HCT116 (cell line): ENCODE data around the gene KBTBD13. TPM values are rescaled to one million over a fixed set of nuclear protein-coding genes. Genes with fewer than 3 reads are reported as not detected.

ENCODE experiments used
- ATAC-seq: fragments of 200-7000 bp; cut with Tn5 transposase; 2 replicates; pipeline ENCODE4 v1.9.1; 2020; ENCODE audit warnings: mild to moderate bottlenecking, moderate library complexity
- BruUV-seq: library from RNA; stranded (reverse); fragments of 400-500 nt; replicated peaks from 2 replicates; lab custom pipeline; 2021; lab: Mats Ljungman, UMichigan
- CTCF ChIA-PET: fragments of 300-600 bp; sonication (Branson Sonifier 250); formaldehyde crosslinking; loops from one replicate; lab custom pipeline; 2021; ENCODE audit warnings: antibody characterized with exemption; lab: Charles Lee
- POLR2A ChIA-PET: fragments of 300-600, 350-600 bp; sonication (Branson Sonifier 250); formaldehyde crosslinking; loops from one replicate; lab custom pipeline; 2021; ENCODE audit warnings: antibody characterized with exemption; lab: Charles Lee
- RAD21 ChIA-PET, 2 experiments: fragments of 300-600 bp; sonication (Branson Sonifier 250); formaldehyde crosslinking; loops; one replicate each; lab custom pipeline; 2023; ENCODE audit warnings: low total read pairs in 2 of 2; ENCODE audit not compliant: uncharacterized antibody in 2 of 2, unreplicated experiment in 2 of 2, low non-redundant PET in 1 of 2; lab: Charles Lee
- DNase-seq: peaks from one replicate; pipeline ENCODE4 v3.0.0-alpha.2; 2010; ENCODE audit warnings: low read depth, low spot score
- H2AFZ ChIP-seq: fragments of 200-600 bp; shearing (Covaris generic), sonication (generic); 2 replicates; pipeline ENCODE4 v1.6.1; 2017; ENCODE audit warnings: low read depth, mixed run types, mixed read lengths, antibody characterized with exemption, low read length; ENCODE audit not compliant: poor library complexity, severe bottlenecking
- H3K27ac ChIP-seq: 2 replicates; pipeline ENCODE4 v1.5.1; 2012; ENCODE audit warnings: low read depth, low read length
- H3K27me3 ChIP-seq: fragments of 200-600 bp; sonication (generic); 2 replicates; pipeline ENCODE4 v1.6.1; 2016; ENCODE audit warnings: mixed run types, low read length, mixed read lengths; ENCODE audit not compliant: insufficient read depth
- H3K36me3 ChIP-seq, 2 experiments: fragments of 200-500 bp in 1 of 2; fragments of 200-600 bp in 1 of 2; sonication (Bioruptor generic) in 1 of 2; sonication (generic) in 1 of 2; 2 replicates each; pipeline versions ENCODE4 v1.5.1 to v1.6.1; 2014 to 2016; ENCODE audit warnings: low read length in 2 of 2, inconsistent platforms in 1 of 2, mixed read lengths in 1 of 2, mixed run types in 1 of 2; ENCODE audit not compliant: insufficient read depth in 2 of 2, control insufficient read depth in 1 of 2
- H3K4me1 ChIP-seq, 2 experiments: fragments of 200-600 bp in 1 of 2; sonication (generic) in 1 of 2; 2 replicates each; pipeline versions ENCODE4 v1.5.1 to v1.6.1; 2012 to 2017; ENCODE audit warnings: low read length in 2 of 2, inconsistent platforms in 1 of 2, mild to moderate bottlenecking in 1 of 2, mixed read lengths in 1 of 2, mixed run types in 1 of 2, moderate library complexity in 1 of 2; ENCODE audit not compliant: insufficient read depth in 2 of 2, control insufficient read depth in 1 of 2
- H3K4me2 ChIP-seq: fragments of 200-600 bp; sonication (generic); 2 replicates; pipeline ENCODE4 v1.6.1; 2017; ENCODE audit warnings: mixed run types, low read length, mixed read lengths
- H3K4me3 ChIP-seq, 2 experiments: fragments of 200-600 bp in 1 of 2; sonication (generic) in 1 of 2; replicated peaks in 1 of 2; 2 replicates each; pipeline ENCODE4 v1.5.1; 2011 to 2016; ENCODE audit warnings: low read length in 2 of 2, control low read depth in 1 of 2, low read depth in 1 of 2, mild to moderate bottlenecking in 1 of 2, mixed read lengths in 1 of 2, mixed run types in 1 of 2
- H3K79me2 ChIP-seq: fragments of 200-600 bp; sonication (generic); 2 replicates; pipeline ENCODE4 v1.6.1; 2017; ENCODE audit warnings: mild to moderate bottlenecking, mixed run types, low read length, moderate library complexity, mixed read lengths; ENCODE audit not compliant: insufficient read depth
- H3K9ac ChIP-seq: fragments of 200-600 bp; sonication (generic); 2 replicates; pipeline ENCODE4 v1.6.1; 2016; ENCODE audit warnings: low read length, mixed read lengths
- H3K9me2 ChIP-seq: fragments of 200-600 bp; sonication (generic), shearing (Covaris generic); 2 replicates; pipeline ENCODE4 v1.6.1; 2017; ENCODE audit warnings: mixed run types, mild to moderate bottlenecking, moderate library complexity; ENCODE audit not compliant: insufficient read depth
- H3K9me3 ChIP-seq, 2 experiments: fragments of 200-500 bp in 1 of 2; fragments of 200-600 bp in 1 of 2; sonication (Bioruptor generic) in 1 of 2; sonication (generic) in 1 of 2; 2 replicates each; pipeline ENCODE4 v1.6.1; 2014 to 2017; ENCODE audit warnings: low read length in 2 of 2, mixed read lengths in 2 of 2, inconsistent platforms in 1 of 2, low read depth in 1 of 2, mild to moderate bottlenecking in 1 of 2, mixed run types in 1 of 2, moderate library complexity in 1 of 2; ENCODE audit not compliant: control insufficient read depth in 1 of 2, insufficient read depth in 1 of 2
- H4K20me1 ChIP-seq: fragments of 200-600 bp; sonication (generic), shearing (Covaris generic); 2 replicates; pipeline ENCODE4 v1.6.1; 2017; ENCODE audit warnings: mixed run types, mild to moderate bottlenecking, moderate library complexity; ENCODE audit not compliant: insufficient read depth
- EGR1 ChIP-seq: IDR thresholded peaks from 2 replicates; pipeline ENCODE4 v1.6.1; 2012; ENCODE audit warnings: low read depth
- ELF1 ChIP-seq: IDR thresholded peaks from 2 replicates; pipeline ENCODE4 v1.6.1; 2012; ENCODE audit warnings: low read depth, borderline replicate concordance
- EZH2phosphoT487 ChIP-seq: fragments of 200-600 bp; IDR thresholded peaks from 2 replicates; pipeline ENCODE4 v1.6.1; 2018; ENCODE audit warnings: antibody characterized with exemption, borderline replicate concordance
- FOSL1 ChIP-seq: IDR thresholded peaks from 2 replicates; pipeline ENCODE4 v1.6.1; 2012; ENCODE audit warnings: low read depth
- MAX ChIP-seq: IDR thresholded peaks from 2 replicates; pipeline ENCODE4 v1.6.1; 2012
- POLR2A ChIP-seq: IDR thresholded peaks from 2 replicates; pipeline ENCODE4 v1.7.0; 2011; ENCODE audit warnings: borderline replicate concordance; ENCODE audit not compliant: insufficient read depth, insufficient read length; ENCODE audit errors: extremely low read depth
- RAD21 ChIP-seq: IDR thresholded peaks from 2 replicates; pipeline ENCODE4 v1.6.1; 2012; ENCODE audit warnings: low read depth, mild to moderate bottlenecking
- REST ChIP-seq: IDR thresholded peaks from 2 replicates; pipeline ENCODE4 v1.6.1; 2012; ENCODE audit warnings: low read depth
- SP1 ChIP-seq: IDR thresholded peaks from 2 replicates; pipeline ENCODE4 v1.6.1; 2012; ENCODE audit warnings: low read depth
- SRF ChIP-seq: IDR thresholded peaks from 2 replicates; pipeline ENCODE4 v1.6.1; 2012; ENCODE audit warnings: low read depth
- TCF7L2 ChIP-seq: IDR thresholded peaks from 2 replicates; pipeline ENCODE4 v1.7.0; 2011; ENCODE audit warnings: borderline replicate concordance, inconsistent platforms; ENCODE audit not compliant: insufficient read depth, insufficient read length; ENCODE audit errors: extremely low read depth
- YY1 ChIP-seq: IDR thresholded peaks from 2 replicates; pipeline ENCODE4 v1.6.1; 2011; ENCODE audit warnings: low read length, low read depth, moderate library complexity, mild to moderate bottlenecking; ENCODE audit not compliant: insufficient replicate concordance; ENCODE audit errors: extremely low read depth
- ZBTB33 ChIP-seq: IDR thresholded peaks from 2 replicates; pipeline ENCODE4 v1.6.1; 2011; ENCODE audit warnings: mild to moderate bottlenecking, low read length, moderate library complexity; ENCODE audit not compliant: insufficient replicate concordance; ENCODE audit errors: extremely low read depth
- intact Hi-C: fragments of 100-400 bp; cut with micrococcal nuclease; formaldehyde crosslinking; loops from 2 replicates; pipeline ENCODE4 v1.10.0; 2022
- total RNA-seq: library from RNA; stranded (reverse); gene quantifications from one replicate; pipeline ENCODE4 v1.2.1, GENCODE V29; 2021; ENCODE audit not compliant: unreplicated experiment
- TF ChIP-seq, protein P1 (sequence below): IDR thresholded peaks from 2 replicates; pipeline ENCODE4 v1.6.1; 2012

Gene KBTBD13
- total RNA-seq, 1 experiment from 2014 or later = not detected

DNA sequence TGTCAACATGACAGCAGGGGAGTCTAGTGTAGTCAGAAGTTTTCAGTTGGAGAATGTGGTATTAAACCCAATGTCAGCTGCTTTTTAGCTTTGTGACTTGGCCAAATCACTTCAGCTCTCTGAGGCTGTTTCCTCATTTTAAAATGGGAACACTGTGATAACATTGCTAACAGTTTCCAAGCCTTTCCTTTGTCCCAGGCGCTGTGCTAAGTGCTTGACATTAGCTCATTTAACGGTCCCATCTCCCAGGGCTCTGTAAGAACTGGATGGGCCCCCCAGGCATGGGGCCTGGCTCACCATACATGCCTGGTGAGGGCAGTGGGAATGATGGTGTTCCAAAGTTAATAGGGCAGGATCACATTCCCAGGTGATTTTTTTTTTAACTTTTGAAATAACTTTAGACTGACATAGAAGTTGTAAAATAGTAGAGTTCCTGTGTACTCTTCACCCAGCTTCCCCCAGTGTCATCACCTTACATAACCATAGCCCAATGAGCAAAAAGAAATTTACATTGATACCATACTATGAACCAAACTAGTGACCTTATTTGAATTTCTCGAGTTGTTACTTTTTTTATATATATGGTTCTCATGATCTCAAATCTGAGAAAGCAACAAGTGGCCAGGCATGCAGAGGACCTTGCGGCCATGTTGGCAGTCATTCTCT is 16.5 kb upstream of the KBTBD13 start:
- BruUV-seq = no TSS peak
- POLR2A ChIA-PET = no interaction called here
- intact Hi-C loops = no loop called here

More for the DNA sequence above, 16.5 kb upstream of the KBTBD13 start:
- H3K9me2 ChIP-seq = no peaks in the 10 kb centered on the region
- H2AFZ ChIP-seq = no peak overlapping the region
- H3K4me3 ChIP-seq = no peak overlapping the region
- no peak overlapping the region for H3K4me2 ChIP-seq
- CTCF ChIA-PET = interaction anchor here (1.5 kb wide), 1 partner anchor 26 kb away, joined by 3 read pairs; no protein-coding TSS in a partner anchor
- no peak overlapping the region for H3K9ac ChIP-seq
- no peaks in the 10 kb centered on the region for H3K79me2 ChIP-seq
- ATAC-seq = no peak
- H3K27me3 ChIP-seq = no peaks in the 10 kb centered on the region
- H3K27ac ChIP-seq = no peak overlapping the region
- RAD21 ChIA-PET = no interaction called here
- TF ChIP-seq, protein P1, sequence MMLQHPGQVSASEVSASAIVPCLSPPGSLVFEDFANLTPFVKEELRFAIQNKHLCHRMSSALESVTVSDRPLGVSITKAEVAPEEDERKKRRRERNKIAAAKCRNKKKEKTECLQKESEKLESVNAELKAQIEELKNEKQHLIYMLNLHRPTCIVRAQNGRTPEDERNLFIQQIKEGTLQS = no peak
- TF ChIP-seq RAD21 = no peak
- no peak for TF ChIP-seq ZBTB33
- no peak for TF ChIP-seq ELF1
- TF ChIP-seq EGR1 = no peak
- TF ChIP-seq SRF = no peak
- TF ChIP-seq TCF7L2 = no peak
- TF ChIP-seq YY1 = no peak
- no peak for TF ChIP-seq SP1
- no peak for TF ChIP-seq MAX
- TF ChIP-seq POLR2A = no peak
- no peak for TF ChIP-seq EZH2phosphoT487
- TF ChIP-seq REST = no peak
- no peak for TF ChIP-seq FOSL1
- no peaks in the 10 kb centered on the region for H4K20me1 ChIP-seq
- H3K4me1 ChIP-seq = peaks cover 23 to 32% of the 10 kb centered on the region in 2 experiments
- no peaks in the 10 kb centered on the region for H3K9me3 ChIP-seq
- DNase-seq = no peak
- no peaks in the 10 kb centered on the region for H3K36me3 ChIP-seq
